DND-41 (cell line): Measurements from ENCODE around the gene C2orf72.

Experiments used
- ATAC-seq: fragments of 200-7000 bp; cut with Tn5 transposase; 3 replicates; pipeline ENCODE4 v1.9.1; 2021; ENCODE audit warnings: low read depth; ENCODE audit not compliant: insufficient read depth
- DNase-seq: peaks from one replicate; pipeline ENCODE4 v3.0.0-alpha.2; 2020
- H2AFZ ChIP-seq: 2 replicates; pipeline ENCODE4 v1.6.0; 2012; ENCODE audit warnings: low read depth, low read length
- H3K27ac ChIP-seq: 2 replicates; pipeline ENCODE4 v1.5.1; 2012; ENCODE audit warnings: low read length, inconsistent platforms
- H3K27me3 ChIP-seq: fragments of 200-600 bp; sonication (generic); 2 replicates; pipeline ENCODE4 v1.6.0; 2012; ENCODE audit warnings: low read length, mild to moderate bottlenecking, inconsistent platforms; ENCODE audit not compliant: insufficient read depth, poor library complexity
- H3K36me3 ChIP-seq: 2 replicates; pipeline ENCODE4 v1.5.1; 2012; ENCODE audit warnings: low read length, inconsistent platforms; ENCODE audit not compliant: insufficient read depth
- H3K4me1 ChIP-seq: 2 replicates; pipeline ENCODE4 v1.5.1; 2012; ENCODE audit warnings: mild to moderate bottlenecking, low read length; ENCODE audit not compliant: insufficient read depth
- H3K4me2 ChIP-seq: 2 replicates; pipeline ENCODE4 v1.6.0; 2012; ENCODE audit warnings: mild to moderate bottlenecking, moderate library complexity, low read length, inconsistent platforms; ENCODE audit not compliant: insufficient read depth
- H3K4me3 ChIP-seq, 2 experiments: fragments of 200-600 bp in 1 of 2; shearing (Covaris generic) in 1 of 2; 2 replicates each; pipeline ENCODE4 v1.5.1; 2012 to 2016; ENCODE audit warnings: inconsistent platforms in 2 of 2, low read length in 2 of 2, mild to moderate bottlenecking in 2 of 2, low read depth in 1 of 2, moderate library complexity in 1 of 2
- H3K79me2 ChIP-seq: 2 replicates; pipeline ENCODE4 v1.6.0; 2012; ENCODE audit warnings: low read length, inconsistent platforms; ENCODE audit not compliant: insufficient read depth
- H3K9ac ChIP-seq: 2 replicates; pipeline ENCODE4 v1.6.0; 2012; ENCODE audit warnings: low read depth, mild to moderate bottlenecking, inconsistent platforms, low read length, moderate library complexity
- H3K9me3 ChIP-seq: 2 replicates; pipeline ENCODE4 v1.5.1; 2012; ENCODE audit warnings: low read length, moderate library complexity, mild to moderate bottlenecking, inconsistent platforms; ENCODE audit not compliant: insufficient read depth, severe bottlenecking
- H4K20me1 ChIP-seq: 2 replicates; pipeline ENCODE4 v1.6.0; 2012; ENCODE audit warnings: low read length; ENCODE audit not compliant: insufficient read depth
- EZH2 ChIP-seq: IDR thresholded peaks from 3 replicates; pipeline ENCODE4 v1.6.1; 2012; ENCODE audit warnings: borderline replicate concordance, low read depth, mild to moderate bottlenecking, moderate library complexity, low read length, inconsistent platforms; ENCODE audit not compliant: severe bottlenecking
- TF ChIP-seq, protein P1 (sequence below): IDR thresholded peaks from 2 replicates; pipeline ENCODE4 v1.5.1; 2012; ENCODE audit warnings: borderline replicate concordance, low read length, moderate library complexity, mild to moderate bottlenecking; ENCODE audit not compliant: poor library complexity, severe bottlenecking; ENCODE audit errors: extremely low read depth

C2orf72 gene

DNA sequence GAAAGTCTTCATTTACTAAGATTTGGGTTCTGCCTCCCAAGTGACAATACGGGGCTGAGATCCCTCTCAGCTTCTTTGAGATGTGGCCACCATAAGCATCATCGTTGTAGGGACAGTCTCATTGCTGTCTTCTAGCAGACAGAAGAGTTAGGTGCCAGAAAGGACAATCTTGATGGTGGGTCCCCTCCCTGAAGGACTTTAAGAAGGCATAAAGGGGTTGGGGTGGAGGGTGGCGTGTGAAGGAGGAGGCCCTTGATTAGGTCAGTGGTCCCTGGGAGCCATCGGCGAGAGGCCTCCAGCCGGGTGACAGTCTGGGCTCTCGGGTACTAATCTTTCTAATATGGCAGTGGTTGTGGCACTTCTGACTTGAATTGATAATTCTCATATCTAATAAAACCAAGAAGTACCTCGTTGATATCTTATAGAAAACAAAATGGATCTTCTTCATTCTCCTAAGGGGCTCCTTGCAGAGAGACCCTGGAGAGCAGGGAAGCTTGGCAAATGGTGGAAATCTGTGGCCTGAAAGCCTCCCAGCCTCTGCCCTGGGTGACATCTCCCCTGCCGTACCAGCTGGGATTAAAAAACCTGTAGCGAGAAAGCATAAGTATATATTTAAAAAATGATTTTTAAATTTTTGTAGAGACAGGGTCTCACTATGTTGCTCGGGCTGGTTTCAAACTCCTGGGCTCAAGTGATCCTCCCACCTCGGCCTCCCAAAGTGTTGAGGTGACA is 12.1 kb downstream of the C2orf72 start:
- DNase-seq (no peak), ATAC-seq (no peak)
- Histone ChIP-seq H3K36me3 (no peaks in the 10 kb centered on the region), H3K27ac (no peak overlapping the region), H3K9ac (no peak overlapping the region), H2AFZ (no peak overlapping the region), H3K79me2 (no peaks in the 10 kb centered on the region), H3K27me3 (peaks cover 36% of the 10 kb centered on the region), H3K4me2 (no peak overlapping the region), H3K4me3 (no peak overlapping the region), H3K9me3 (no peaks in the 10 kb centered on the region), H3K4me1 (peaks cover 20% of the 10 kb centered on the region), H4K20me1 (no peaks in the 10 kb centered on the region)
- TF ChIP-seq, protein P1, sequence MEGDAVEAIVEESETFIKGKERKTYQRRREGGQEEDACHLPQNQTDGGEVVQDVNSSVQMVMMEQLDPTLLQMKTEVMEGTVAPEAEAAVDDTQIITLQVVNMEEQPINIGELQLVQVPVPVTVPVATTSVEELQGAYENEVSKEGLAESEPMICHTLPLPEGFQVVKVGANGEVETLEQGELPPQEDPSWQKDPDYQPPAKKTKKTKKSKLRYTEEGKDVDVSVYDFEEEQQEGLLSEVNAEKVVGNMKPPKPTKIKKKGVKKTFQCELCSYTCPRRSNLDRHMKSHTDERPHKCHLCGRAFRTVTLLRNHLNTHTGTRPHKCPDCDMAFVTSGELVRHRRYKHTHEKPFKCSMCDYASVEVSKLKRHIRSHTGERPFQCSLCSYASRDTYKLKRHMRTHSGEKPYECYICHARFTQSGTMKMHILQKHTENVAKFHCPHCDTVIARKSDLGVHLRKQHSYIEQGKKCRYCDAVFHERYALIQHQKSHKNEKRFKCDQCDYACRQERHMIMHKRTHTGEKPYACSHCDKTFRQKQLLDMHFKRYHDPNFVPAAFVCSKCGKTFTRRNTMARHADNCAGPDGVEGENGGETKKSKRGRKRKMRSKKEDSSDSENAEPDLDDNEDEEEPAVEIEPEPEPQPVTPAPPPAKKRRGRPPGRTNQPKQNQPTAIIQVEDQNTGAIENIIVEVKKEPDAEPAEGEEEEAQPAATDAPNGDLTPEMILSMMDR: no peak
- TF ChIP-seq EZH2: no peak

DNA sequence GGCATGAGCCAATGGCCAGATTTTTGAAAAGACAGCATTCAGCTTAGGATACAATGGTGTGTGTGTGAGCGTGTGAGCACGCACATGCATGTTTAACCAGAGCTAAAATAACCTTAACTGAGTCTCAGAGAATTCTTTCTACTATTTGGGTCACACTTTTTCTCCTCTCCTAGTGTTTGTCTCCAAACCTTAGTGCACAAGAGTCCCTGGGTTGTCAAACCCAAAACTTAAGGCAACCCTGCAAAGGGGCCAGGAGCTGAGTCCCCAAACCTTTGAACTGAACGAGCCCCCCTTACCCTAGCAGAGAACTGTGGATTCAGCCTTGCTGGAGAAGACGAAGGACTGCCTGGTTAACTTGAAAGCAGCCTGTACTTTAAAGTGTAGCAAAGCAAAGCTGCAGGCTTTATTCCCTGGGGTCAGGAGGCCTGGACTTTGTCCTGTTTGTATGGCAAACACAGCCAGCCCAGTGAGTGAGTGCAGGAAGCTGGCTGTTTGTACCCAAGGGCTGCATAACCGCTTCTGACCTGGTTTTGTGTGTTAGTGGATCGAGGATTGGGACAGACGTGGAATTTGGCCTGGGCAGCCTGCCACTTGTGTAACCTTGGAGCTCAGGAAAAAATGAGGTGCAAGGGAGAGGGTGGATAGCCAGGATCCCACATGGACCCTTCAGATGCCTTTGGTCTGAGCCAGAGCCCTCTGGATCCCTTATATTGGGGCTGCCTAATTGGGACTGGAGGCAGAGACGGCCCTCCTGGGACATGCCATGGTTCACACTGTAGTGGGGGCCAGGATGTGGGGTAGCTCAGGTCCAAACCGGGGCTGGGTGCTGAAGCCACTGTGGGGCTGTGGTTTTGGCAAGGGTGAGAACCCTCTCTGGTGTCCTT is 12.9 kb downstream of the C2orf72 start:
- H3K4me3 ChIP-seq: no peak overlapping the region
- TF ChIP-seq EZH2: no peak
- TF ChIP-seq, protein P1: no peak
- no peak overlapping the region for H3K4me2 ChIP-seq
- no peak overlapping the region for H2AFZ ChIP-seq
- ATAC-seq (no peak), DNase-seq (no peak)
- H3K36me3 ChIP-seq: no peaks in the 10 kb centered on the region
- H3K27ac ChIP-seq: no peak overlapping the region
- no peaks in the 10 kb centered on the region for H4K20me1 ChIP-seq
- no peaks in the 10 kb centered on the region for H3K79me2 ChIP-seq
- H3K27me3 ChIP-seq: peaks cover 36% of the 10 kb centered on the region
- no peaks in the 10 kb centered on the region for H3K9me3 ChIP-seq
- H3K9ac ChIP-seq: no peak overlapping the region
- peaks cover 20% of the 10 kb centered on the region for H3K4me1 ChIP-seq

DNA sequence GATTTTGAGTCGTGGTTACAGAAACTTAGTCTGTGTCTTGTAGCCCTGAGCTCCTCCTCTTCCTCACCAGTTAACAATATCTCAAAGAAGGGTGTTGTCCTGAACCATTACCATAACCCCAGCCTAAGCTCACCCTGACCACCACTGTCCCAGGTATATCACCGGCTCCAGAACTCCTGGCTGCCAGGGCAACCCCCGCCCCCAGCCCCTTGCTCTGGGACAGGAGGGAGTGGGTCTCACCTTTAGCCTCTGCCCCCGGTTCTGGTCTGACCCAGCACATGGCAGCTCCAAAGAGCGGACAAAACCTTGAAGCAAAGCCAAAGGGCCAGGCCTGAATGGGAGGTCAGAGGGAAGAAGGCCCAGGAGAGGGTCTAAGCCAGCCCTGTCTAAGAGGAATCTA is 13.8 kb downstream of the C2orf72 start:
- ATAC-seq: no peak
- H3K79me2 ChIP-seq: no peaks in the 10 kb centered on the region
- TF ChIP-seq EZH2: no peak
- TF ChIP-seq, protein P1: no peak
- no peak for DNase-seq
- no peak overlapping the region for H3K4me2 ChIP-seq
- H3K9ac ChIP-seq: no peak overlapping the region
- H3K27me3 ChIP-seq: peaks cover 34% of the 10 kb centered on the region
- no peaks in the 10 kb centered on the region for H3K36me3 ChIP-seq
- H3K4me3 ChIP-seq: no peak overlapping the region
- H2AFZ ChIP-seq: no peak overlapping the region
- H4K20me1 ChIP-seq: no peaks in the 10 kb centered on the region
- peaks cover 23% of the 10 kb centered on the region for H3K4me1 ChIP-seq
- H3K9me3 ChIP-seq: no peaks in the 10 kb centered on the region
- no peak overlapping the region for H3K27ac ChIP-seq
